Hepatocyte (in vitro differentiated cells): ENCODE measurements around the gene TBX21.

Source experiments
- EZH2phosphoT487 ChIP-seq: fragments of 200-600 bp; sonication (generic); IDR thresholded peaks from one replicate; pipeline ENCODE4 v1.6.1; 2018; ENCODE audit warnings: antibody characterized with exemption, mild to moderate bottlenecking, low read depth, moderate library complexity; ENCODE audit not compliant: unreplicated experiment, severe bottlenecking
- TF ChIP-seq, protein P1 (sequence below): fragments of 200-600 bp; sonication (generic); IDR thresholded peaks from 2 replicates; pipeline ENCODE4 v1.5.1; 2016; ENCODE audit warnings: antibody characterized with exemption, mild to moderate bottlenecking; ENCODE audit not compliant: poor library complexity

GRCh38 chr17:47684535-47685193, 48.4 kb upstream of the TBX21 start:
- TF ChIP-seq, protein P1, sequence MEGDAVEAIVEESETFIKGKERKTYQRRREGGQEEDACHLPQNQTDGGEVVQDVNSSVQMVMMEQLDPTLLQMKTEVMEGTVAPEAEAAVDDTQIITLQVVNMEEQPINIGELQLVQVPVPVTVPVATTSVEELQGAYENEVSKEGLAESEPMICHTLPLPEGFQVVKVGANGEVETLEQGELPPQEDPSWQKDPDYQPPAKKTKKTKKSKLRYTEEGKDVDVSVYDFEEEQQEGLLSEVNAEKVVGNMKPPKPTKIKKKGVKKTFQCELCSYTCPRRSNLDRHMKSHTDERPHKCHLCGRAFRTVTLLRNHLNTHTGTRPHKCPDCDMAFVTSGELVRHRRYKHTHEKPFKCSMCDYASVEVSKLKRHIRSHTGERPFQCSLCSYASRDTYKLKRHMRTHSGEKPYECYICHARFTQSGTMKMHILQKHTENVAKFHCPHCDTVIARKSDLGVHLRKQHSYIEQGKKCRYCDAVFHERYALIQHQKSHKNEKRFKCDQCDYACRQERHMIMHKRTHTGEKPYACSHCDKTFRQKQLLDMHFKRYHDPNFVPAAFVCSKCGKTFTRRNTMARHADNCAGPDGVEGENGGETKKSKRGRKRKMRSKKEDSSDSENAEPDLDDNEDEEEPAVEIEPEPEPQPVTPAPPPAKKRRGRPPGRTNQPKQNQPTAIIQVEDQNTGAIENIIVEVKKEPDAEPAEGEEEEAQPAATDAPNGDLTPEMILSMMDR: no peak
- TF ChIP-seq EZH2phosphoT487: no peak
